ENCODE measurements around the gene PIGA.

Gene PIGA, protein sequence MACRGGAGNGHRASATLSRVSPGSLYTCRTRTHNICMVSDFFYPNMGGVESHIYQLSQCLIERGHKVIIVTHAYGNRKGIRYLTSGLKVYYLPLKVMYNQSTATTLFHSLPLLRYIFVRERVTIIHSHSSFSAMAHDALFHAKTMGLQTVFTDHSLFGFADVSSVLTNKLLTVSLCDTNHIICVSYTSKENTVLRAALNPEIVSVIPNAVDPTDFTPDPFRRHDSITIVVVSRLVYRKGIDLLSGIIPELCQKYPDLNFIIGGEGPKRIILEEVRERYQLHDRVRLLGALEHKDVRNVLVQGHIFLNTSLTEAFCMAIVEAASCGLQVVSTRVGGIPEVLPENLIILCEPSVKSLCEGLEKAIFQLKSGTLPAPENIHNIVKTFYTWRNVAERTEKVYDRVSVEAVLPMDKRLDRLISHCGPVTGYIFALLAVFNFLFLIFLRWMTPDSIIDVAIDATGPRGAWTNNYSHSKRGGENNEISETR

DNA sequence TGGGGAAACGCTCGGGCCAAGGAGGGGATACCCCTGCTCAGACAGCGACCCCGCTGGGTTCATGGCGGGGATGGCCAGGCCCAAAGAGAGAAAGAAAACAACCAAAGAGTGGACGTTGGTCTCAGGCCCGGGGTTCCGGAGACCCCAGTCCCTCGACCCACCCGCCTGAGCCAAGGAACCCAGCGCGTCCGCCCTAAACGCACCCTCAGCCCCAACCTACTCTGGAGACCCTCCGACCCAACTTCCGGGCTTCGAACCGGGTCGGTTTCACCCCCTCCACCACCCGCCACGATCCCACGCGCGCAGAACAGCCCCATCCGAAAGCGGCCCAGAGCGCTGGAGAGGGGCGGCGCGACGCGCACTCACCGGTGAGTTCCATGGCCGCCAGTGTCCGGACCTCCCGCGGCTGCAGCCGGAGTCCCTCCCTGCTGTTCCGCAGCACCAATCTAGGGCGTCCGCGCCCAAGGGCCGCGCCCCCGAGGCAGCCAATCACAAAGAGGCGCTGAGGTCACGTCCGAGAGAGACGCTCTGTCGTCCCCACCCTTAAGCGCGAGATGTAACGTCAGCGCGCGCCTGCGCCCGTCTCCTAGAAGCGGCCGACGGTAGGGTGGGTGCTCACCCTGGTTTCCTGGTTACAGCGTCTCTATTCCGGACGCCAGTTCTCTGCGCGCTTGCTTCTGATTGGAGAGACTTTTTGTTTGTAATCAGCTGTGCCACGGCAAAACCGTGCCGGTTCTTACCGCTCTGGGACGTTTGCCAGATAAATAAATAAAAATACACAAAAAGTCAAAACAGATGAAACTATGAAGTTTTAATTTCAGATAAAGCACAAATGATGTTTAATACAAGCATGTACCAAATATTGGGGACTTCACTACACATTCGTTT is at the start of gene PIGA:
Gene PIGA (minus strand): TSS at position 389 of the 888 bp plus-strand sequence. CDS start 3,593 bp downstream, outside the sequence.
- peak; percentile 94 for FAIRE-seq

DNA sequence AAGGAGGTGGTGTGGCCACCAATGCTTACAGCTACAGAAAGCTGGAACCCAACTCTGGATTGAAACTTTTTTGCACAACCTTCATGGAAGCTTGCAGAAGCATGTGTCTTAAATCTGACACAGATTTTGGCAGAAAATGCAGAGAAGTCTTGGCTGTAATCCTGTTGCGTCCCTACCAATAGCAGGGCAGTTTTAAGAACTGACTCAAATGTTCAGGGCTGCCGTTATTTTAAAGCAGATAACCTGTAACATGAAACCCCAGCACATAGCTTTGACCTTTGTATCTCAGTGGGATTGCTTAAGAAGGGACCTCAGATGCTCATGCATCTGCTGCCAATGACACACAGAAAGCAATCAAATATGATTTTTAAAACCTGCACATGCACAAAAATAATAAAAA is 49.0 kb upstream of the PIGA start, which contains the start of gene VEGFD:
Gene VEGFD (minus strand): TSS at position 110 of the 400 bp plus-strand sequence. CDS start 467 bp downstream, outside the sequence.
- no peak for FAIRE-seq

DNA sequence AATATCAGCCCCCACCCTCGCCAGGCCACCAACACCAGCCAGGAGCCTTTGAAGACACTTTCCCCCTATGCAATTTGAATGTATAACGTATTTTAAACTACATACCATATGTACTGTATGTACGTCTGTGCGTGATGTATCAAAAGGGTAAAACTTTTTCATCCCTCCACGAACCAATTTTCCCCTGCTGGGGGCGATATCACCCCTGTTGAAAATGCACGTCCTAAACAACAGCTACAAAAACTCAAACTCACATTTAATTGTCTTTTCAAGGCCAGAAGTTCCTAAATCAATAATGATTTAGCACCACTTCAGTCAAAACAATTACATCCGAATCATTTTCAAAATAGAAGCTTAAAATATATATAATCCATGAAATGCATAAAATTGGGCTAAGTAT is 47.5 kb upstream of the PIGA start:
- no peak for FAIRE-seq

DNA sequence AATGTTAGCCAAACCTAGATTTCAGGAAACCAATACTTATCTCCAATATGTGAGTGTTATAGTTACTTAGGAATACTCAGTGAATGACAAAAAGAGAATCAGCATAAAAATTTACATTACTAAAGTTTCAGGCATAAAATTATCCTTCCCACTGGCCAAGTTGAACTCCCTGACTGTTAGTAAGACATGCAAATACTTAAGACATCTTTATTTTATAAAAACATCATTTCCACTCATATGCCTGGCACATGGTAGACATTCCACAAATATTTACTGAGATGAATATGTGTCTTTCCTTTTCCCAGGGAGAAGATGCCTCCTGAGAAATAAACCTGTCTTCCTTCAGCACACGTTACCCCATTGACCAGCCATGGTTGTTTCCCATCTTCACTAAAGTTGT is 41.6 kb upstream of the PIGA start:
- FAIRE-seq = no peak

DNA sequence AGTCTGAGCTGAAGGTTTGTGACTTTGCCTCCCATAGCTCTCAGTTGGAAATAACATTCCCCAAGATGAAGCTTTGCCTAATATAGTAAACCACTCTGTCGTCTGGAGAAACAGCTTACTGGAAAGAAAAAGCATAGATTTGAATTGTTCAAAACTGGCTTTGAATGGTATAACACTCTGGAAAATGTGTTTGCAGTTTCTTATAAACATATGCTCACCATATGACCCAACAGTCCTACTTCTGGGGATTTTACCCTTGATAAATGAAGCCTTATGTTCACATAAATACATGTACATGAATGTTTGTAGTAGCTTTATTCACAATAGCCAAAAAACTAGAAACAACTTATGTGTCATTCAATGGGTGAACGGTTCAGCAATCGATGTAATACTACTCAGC is 38.7 kb upstream of the PIGA start:
- FAIRE-seq = no peak

DNA sequence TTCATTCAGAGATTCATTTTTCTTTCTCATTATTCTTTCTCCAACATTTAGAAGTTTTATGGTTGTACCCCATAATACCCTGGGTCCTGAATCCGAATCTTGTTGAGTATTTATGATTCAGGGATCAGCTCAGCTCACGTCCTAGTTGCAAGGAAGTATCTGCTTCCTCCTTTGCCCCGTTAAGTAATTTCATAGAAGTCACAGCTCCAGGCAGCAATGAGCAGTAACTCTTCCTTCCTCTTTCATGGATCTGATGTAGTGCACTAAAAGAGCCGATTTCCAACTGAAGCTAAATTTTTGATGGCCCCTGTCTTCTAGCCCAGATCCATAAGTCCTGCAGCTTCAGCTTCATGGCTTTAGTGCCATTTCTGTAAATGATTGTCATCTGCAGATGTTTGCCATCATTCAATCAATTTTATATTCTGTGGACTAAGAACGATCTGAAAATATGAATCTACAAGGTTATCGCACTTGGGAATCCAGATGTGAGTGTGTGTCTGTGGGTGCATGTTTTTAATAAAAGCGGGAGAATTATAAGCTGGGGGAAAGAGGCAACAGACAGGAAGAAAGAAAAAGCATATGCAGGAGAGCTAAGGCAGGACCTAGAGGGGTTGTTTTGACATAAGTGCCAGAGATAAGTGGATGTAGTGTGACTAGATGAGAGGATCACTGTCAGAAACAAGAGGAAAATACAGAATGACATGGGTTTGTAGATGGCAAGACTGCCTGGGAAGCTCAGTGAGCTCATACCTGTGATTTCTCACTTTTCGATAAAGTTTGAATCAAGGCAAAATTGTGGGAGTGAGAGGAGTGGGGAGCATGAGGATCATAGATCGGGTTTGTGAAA is 31.4 kb upstream of the PIGA start:
- no peak for FAIRE-seq

DNA sequence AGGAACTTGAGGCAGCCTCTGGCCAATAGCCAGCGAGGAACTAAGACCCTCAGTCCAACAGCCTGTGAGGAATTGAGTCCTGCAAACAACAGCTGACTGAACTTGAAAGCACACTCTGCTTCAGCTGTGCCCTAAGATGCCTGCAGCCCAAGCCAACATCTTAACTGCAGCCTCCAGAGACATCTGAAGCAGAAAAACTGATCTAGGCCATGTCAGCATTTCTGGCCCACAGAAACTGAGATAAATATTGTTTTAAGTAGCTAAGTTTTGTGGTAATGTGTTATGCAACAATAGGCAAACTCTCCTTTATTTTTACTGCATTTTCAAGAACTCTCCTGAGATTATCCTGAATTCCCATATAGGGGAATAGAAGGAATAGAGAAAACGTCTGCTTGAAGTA is 24.4 kb upstream of the PIGA start:
- FAIRE-seq = no peak

DNA sequence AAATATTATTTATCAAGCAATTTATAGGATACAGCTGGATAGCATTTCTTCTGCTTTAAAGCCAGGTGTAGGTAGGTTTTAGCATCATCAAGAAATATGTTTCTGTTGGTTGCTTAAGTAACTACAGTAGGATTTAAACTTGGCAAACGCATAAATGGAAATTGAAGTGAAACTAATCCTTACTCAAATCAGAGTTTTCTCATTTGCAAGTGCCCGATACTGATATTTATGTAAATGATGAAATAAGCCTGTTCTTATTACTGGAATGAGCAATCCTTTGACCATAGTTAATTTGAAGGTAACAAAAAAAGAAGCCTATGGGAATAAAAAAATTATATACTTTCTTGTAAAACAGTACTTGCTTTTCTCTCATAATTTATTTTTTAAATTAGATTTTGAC is 23.2 kb upstream of the PIGA start:
- FAIRE-seq = no peak

DNA sequence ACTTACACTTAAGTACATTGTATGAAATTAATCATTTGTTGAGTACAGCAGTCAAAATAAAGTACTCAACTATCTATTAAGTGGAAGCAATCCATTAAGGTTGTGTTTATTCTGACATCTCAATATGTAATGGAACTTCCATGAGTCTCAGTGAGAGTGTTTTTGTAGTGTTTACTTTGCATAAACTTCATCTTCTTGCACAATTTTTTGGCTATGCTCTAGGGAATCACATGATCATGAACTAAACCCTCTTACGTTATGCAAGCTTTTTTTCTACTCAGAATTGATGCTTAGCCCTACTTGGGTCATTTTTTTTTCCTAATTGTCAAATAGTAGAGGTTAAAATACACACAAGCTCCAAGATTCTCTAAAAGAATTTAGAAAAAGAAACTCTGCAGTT is 21.1 kb upstream of the PIGA start:
- FAIRE-seq = no peak

DNA sequence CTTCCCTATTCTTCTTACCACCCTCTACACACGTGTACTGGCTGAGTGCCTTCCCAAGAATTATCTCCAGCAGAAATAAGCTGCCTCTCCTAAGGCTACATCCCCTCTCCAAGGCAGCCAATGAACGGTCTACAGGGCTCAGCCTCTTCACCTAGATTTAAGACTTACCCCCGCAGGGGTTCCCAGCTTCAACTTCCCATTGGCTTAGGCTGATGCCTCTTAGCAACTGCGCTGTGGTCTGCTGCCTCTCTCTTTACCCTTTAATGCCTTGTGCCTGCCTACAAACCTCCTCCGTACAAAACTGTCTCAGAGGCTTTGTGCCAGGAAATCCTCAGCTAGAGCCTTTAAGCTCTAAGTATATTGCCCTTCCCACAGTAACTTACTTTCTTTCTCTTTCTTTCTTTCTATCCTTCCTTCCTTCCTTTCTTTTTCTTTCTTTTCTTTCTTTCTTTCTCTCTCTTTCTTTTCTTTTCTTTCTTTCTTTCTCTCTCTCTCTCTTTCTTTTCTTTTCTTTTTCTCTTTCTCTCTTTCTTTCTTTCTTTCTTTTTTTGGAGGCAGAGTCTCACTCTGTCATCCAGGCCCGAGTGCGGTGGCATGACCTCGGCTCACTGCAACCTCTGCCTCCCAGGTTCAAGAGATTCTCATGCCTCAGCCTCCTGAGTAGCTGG is 15.1 kb upstream of the PIGA start:
- no peak for FAIRE-seq

DNA sequence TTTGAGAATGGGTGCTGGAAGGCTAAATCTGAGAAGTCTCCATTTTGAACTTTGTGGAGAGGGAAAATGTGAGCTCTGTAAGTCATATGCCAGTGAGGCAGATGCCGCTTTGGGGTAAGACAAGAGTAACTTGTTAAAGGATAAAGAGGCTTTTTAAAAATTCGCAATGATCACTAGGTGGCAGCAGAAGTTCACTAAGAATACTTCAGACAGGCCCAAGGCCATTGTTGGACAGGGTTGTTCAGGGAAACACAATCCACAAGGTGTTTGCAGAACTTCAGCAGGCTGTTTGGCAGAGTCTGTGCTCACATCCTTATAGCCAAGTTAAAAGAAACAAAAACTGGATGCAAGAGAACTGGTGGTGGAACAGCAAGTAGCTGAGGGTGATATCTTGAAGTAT is 13.7 kb upstream of the PIGA start:
- peak; percentile 99 for FAIRE-seq

DNA sequence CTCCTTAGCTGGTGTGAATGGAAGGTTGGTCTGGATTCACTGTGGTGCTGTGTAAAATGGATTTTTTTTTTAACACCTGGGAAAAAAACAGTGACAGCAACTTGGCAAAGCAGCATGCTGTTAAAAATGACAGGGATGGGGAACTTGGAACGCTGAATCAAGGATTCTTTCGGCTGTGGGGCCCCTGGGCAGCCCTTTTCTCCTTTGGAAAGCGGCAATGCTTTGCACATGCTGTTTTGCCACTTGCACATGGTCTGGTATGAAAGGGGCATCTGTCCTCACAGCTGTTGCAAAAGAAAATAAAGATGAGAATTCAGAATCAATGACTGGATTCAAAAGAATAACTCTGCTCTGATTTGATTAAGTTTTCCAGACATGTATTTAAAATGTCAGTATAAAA is 10.7 kb upstream of the PIGA start:
- FAIRE-seq = no peak

DNA sequence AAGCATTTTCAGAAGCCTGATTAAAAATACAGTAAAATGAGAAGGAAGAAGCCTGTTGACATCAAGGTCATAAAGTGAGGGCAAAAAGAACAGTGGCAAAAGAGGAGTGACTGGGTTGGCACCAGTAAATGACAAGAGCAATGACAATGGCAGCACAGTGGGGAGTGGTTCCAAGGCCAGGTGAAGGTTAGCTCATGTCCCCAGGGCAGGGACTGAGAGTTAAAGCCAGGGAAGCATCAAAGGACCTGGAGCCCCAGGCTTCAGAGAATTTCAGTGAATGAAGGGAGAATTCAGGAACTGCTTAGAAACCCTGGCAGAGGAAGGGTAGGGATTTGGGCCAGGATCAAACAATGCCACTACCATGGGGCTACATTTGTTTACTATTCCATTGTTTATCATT is 8.8 kb upstream of the PIGA start:
- FAIRE-seq = no peak

DNA sequence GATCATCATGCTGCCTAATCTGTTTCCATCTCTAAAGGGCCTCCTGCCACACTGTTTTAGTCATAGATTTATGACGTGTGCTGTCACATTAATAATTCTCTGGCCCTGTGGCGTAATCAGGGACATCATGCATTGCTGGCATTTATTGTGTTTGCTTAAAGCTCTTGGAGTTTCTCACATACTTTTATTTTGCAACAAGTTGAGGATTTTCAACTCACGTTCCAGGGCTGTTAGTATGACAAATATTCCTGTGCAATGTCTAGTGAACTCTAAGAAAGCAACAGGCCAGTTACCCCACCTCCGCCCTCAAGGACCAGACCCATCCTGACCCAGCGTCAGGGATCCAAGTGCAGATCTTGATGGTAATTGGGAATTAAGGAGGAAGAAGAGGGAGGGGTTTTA is 7.8 kb upstream of the PIGA start:
- no peak for FAIRE-seq

DNA sequence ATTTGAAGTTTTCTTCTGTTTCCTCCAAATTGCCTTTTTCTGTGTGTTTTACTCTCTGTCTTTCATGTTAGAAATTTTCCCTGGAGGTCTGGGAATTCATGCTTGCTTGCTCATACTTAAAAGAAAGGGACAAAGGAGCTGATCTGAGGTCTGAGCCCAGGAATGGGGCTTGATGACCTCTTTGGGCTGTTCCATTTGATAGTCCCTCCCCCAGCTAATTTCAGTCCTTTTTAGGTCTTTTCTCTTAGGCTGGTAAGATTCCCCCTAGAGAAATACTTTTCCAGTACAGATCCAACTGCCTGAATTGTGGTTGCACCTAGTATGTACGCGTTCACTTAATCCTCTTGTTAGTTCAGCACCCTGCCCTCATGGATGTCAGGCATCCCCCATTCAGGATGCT is 5.5 kb upstream of the PIGA start:
- FAIRE-seq = no peak

DNA sequence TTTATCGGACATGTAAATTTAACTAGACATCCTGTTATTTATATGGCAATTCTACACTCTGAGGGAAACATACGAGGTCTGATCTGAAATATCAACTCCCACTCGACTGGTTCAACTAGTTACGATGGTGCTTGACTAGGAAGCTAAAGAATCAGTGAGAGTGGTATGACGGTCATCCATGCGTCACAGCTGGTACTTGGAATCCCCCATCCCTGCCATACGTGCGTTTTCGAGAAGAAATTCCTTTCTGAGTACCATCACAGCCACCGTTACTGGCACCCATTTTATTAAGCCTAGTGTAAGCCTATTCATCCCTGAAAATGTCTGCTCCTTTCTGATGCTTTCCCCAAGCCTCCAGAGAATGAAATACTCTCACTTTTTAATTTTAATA is 695 bp upstream of the PIGA start:
- no peak for FAIRE-seq

DNA sequence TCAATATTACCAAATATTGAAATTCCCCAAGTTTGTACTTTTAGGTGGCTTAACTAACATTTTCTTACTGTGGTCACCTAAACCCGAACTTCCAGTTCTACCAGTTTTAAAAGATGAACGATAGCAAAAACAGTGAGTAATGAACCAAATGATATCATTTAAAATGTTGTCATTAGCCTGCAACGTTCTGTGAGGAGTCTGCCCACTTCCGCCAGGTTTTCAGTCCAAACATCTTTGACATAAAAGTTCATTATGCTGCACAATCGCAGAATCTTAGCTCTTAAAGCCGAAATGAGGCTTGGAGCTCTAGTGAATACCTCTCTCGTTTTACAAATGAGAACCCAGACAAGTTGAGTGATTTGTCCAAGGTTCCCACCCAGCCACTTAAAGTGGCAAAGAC is 762 bp downstream of the PIGA start:
- peak; percentile 79 for FAIRE-seq

DNA sequence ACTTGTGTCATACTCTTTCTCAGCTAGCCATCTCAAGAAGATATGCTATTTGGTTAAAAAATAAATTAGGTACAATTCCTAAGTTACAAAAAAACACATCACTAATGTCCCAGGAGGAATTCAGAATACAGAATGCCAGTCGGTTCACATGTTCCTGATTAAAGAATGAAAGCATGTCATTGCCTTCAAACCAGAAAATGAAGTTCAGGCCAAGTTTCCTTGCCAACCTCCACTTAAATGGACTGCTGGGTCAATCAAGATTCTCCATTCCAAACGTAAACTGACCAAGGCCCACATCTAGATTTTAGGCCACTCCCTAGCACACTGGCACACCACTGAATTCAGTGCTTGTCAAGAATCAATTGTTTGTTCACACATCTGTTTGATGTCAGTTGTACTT is 6.5 kb downstream of the PIGA start:
- no peak for FAIRE-seq

DNA sequence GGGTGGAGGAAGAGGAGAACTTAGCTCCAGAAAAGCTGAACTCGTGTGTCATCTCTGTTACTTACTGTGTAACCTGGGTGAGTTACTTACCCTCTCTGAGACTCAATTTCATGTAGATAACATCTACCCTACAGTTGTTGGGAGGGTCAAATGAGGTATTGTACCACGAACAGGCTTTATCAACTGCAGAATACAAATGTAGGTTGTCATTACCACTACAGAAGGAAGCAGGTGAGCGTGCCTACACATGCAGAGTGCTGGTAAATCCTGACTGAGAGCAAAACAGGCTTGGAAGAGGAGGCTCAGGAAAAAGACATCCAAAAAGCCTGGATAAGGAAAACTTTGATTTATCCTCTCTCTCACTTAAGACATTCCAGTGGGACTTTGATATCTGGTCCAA is 7.2 kb downstream of the PIGA start:
- no peak for FAIRE-seq

DNA sequence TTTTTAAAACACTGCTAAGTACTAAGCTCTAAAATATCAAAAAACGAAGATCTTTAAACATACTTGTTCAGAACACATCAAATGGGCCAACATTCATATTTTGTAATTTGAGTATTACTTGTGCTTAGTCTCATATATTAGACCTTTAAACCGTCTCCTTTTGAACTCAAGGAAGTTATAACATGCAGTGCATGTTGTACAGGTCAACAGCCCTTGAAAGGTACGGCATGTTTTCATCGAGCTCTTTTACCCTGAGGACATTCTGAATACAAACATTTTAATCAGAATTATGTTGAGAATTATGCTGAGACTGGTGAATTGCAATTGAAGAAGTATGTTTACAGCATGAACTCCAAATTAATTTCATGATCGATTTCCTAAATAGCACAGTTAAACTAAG is 12.9 kb downstream of the PIGA start:
- FAIRE-seq = no peak

DNA sequence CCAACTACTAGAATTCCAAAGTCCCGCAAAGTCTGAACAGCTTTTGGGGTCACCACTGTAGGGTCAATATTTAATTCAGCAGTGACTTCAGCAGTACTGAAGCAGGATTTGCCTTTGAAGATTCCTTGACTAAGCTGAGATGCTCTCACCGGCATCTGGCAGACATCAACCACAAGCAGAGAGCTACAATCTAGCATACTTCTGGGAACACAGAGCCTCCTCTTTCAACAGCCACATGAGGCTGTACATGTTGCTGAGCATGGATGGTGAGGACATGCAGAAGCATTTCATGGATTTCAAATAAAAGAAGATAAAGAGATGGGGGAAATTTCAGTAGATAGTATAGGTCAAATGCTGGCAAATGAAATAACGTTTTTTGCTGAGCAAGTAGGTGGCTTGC is 13.3 kb downstream of the PIGA start:
- FAIRE-seq = no peak

DNA sequence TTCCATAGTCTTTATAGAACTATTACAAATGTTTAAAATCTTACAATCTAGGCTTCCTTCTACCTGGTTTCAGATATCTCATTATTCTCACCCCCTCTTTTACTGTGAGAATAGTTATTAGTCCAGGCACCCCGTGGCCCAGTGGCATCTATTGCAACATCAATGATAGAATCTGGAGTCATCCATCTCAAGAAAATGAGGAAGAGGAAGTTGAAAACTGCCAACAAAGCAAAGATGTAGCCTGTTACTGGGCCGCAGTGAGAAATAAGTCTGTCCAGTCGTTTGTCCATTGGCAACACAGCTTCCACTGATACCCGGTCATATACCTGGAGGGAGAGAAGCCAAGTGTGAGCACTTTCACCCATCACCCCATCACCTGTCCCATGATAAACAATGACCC is 13.9 kb downstream of the PIGA start:
- FAIRE-seq = no peak
